ENCODE results near the gene CDK14.

DNA sequence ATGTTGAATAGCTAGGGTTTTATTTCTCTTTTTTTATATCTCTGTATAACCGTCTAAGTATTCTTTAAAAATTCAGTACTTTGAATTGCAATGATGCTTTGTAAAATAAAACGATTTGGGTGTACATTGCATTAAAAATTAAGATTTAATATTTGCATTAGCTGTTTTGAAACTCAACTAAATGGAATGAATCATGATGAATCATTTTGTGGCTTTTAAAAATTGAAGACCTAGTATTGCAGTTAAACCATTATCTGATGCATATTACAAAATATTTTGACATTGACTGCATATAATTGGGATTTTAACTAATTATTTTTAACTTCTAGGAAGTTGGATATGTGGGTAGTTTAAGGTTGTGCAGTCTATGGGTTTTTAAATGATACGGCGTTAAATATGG, 314.0 kb downstream of the CDK14 start:
- TF ChIP-seq, protein P1, sequence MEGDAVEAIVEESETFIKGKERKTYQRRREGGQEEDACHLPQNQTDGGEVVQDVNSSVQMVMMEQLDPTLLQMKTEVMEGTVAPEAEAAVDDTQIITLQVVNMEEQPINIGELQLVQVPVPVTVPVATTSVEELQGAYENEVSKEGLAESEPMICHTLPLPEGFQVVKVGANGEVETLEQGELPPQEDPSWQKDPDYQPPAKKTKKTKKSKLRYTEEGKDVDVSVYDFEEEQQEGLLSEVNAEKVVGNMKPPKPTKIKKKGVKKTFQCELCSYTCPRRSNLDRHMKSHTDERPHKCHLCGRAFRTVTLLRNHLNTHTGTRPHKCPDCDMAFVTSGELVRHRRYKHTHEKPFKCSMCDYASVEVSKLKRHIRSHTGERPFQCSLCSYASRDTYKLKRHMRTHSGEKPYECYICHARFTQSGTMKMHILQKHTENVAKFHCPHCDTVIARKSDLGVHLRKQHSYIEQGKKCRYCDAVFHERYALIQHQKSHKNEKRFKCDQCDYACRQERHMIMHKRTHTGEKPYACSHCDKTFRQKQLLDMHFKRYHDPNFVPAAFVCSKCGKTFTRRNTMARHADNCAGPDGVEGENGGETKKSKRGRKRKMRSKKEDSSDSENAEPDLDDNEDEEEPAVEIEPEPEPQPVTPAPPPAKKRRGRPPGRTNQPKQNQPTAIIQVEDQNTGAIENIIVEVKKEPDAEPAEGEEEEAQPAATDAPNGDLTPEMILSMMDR (IDR thresholded peaks at IDR 0.05): no peak
- no peak for TF ChIP-seq POLR2A (IDR thresholded peaks at IDR 0.05)
